ENCODE results near the gene LRP1. TPM values are rescaled to one million over a fixed set of nuclear protein-coding genes. Genes with fewer than 3 reads are reported as not detected.

The LRP1 gene
- total RNA-seq, 1 donor from 2014 or later: 118 TPM

GRCh38 chr12:57213058-57213715, 84.9 kb downstream of the LRP1 start:
- no peak overlapping the region for H3K4me3 ChIP-seq (ENCODE audit: low read length in 3 of 3)
- H3K9me3 ChIP-seq (ENCODE audit: control insufficient read depth in 3 of 3, low read length in 3 of 3): no peaks in the 10 kb centered on the region
- peak overlapping the region in 1 of 3 donors; percentile 25 for H3K9ac ChIP-seq (ENCODE audit: low read depth in 1 of 3, low read length in 3 of 3)
- H3K36me3 ChIP-seq (ENCODE audit: control insufficient read depth in 3 of 3, insufficient read depth in 3 of 3, low read length in 3 of 3): peaks cover 9 to 14% (median 10%) of the 10 kb centered on the region in 3 donors
- no peak overlapping the region for H3K27ac ChIP-seq (ENCODE audit: low read depth, low read length)
- peaks cover 31 to 41% (median 36%) of the 10 kb centered on the region in 3 donors for H3K27me3 ChIP-seq (ENCODE audit: control insufficient read depth in 3 of 3, insufficient read depth in 3 of 3, low read length in 3 of 3)
- peaks cover 24 to 43% (median 42%) of the 10 kb centered on the region in 3 donors for H3K4me1 ChIP-seq (ENCODE audit: control insufficient read depth in 3 of 3, insufficient read depth in 3 of 3, low read length in 3 of 3)

DNA sequence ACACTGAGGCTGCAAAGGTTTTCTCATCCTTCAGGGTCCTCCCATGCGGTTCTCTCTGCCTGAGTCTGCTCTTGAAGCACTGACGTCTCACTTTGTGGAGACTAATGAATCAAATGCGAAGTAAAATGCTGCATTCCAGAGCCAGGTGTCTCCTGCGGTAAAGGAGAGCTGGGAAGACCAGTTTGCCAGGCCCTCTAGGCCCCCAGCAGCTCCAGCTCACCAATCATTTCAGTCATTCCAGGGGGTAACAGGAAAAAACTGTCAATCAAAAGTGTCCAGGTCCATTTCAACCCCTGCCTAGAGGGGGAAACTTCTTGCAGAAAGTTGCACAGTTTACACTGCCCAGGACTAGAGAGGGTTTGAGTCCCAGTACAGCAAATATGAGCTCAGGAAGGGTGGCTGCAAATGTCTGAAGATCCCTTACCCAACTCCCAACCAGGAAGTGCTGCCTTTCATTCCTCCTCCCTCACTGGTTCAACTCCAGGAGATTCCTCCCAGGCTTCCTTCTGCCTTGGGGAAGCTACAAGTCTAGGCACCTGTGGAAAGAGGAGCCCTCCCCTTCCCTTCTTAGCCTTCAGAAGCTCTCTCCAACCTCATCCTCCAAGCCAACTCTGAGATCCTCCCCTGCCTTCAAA, 85.6 kb downstream of the LRP1 start:
- H3K4me3 ChIP-seq (ENCODE audit: low read length in 3 of 3): no peak overlapping the region

GRCh38 chr12:57214398-57214781, 86.1 kb downstream of the LRP1 start:
- Histone ChIP-seq H3K4me3 (ENCODE audit: low read length in 3 of 3) (no peak overlapping the region), H3K4me1 (ENCODE audit: control insufficient read depth in 3 of 3, insufficient read depth in 3 of 3, low read length in 3 of 3) (peaks cover 24 to 42% (median 41%) of the 10 kb centered on the region in 3 donors), H3K27me3 (ENCODE audit: control insufficient read depth in 3 of 3, insufficient read depth in 3 of 3, low read length in 3 of 3) (peaks cover 40 to 53% (median 48%) of the 10 kb centered on the region in 3 donors), H3K9ac (ENCODE audit: low read depth in 1 of 3, low read length in 3 of 3) (peak overlapping the region in 1 of 3 donors; percentile 9), H3K36me3 (ENCODE audit: control insufficient read depth in 3 of 3, insufficient read depth in 3 of 3, low read length in 3 of 3) (peaks cover 5 to 12% (median 6%) of the 10 kb centered on the region in 3 donors), H3K9me3 (ENCODE audit: control insufficient read depth in 3 of 3, low read length in 3 of 3) (no peaks in the 10 kb centered on the region), H3K27ac (ENCODE audit: low read depth, low read length) (no peak overlapping the region)

More for the DNA sequence above, 85.6 kb downstream of the LRP1 start:
- Histone ChIP-seq H3K4me1 (ENCODE audit: control insufficient read depth in 3 of 3, insufficient read depth in 3 of 3, low read length in 3 of 3) (peaks cover 24 to 42% (median 41%) of the 10 kb centered on the region in 3 donors), H3K36me3 (ENCODE audit: control insufficient read depth in 3 of 3, insufficient read depth in 3 of 3, low read length in 3 of 3) (peaks cover 9 to 14% (median 10%) of the 10 kb centered on the region in 3 donors), H3K27me3 (ENCODE audit: control insufficient read depth in 3 of 3, insufficient read depth in 3 of 3, low read length in 3 of 3) (peaks cover 36 to 48% (median 43%) of the 10 kb centered on the region in 3 donors), H3K27ac (ENCODE audit: low read depth, low read length) (no peak overlapping the region), H3K9me3 (ENCODE audit: control insufficient read depth in 3 of 3, low read length in 3 of 3) (no peaks in the 10 kb centered on the region), H3K9ac (ENCODE audit: low read depth in 1 of 3, low read length in 3 of 3) (peak overlapping the region in 1 of 3 donors; percentile 9)

DNA sequence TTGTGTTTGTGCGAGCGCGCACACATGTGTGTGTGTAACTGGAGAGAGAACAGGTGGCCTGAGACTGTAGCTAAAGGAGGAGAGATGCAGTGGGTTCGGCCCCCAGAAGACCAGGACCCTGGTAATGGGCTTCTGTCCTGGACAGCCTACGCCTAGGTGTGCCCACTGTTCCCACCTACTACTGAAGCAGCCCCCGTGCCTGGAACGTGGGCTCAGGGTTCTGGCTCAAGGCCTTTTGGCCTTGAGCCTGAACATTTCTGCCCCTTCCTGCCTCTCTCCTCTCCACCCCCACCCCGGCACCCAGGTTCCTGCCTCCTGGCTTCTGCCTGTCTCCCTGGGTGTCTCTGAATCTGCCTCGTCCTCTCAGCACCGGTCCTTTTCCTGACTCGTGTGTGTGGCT, 86.8 kb downstream of the LRP1 start:
- Histone ChIP-seq H3K4me1 (ENCODE audit: control insufficient read depth in 3 of 3, insufficient read depth in 3 of 3, low read length in 3 of 3) (peaks cover 24 to 42% (median 41%) of the 10 kb centered on the region in 3 donors), H3K27me3 (ENCODE audit: control insufficient read depth in 3 of 3, insufficient read depth in 3 of 3, low read length in 3 of 3) (peaks cover 46 to 59% (median 54%) of the 10 kb centered on the region in 3 donors), H3K4me3 (ENCODE audit: low read length in 3 of 3) (no peak overlapping the region), H3K9me3 (ENCODE audit: control insufficient read depth in 3 of 3, low read length in 3 of 3) (no peaks in the 10 kb centered on the region), H3K9ac (ENCODE audit: low read depth in 1 of 3, low read length in 3 of 3) (no peak overlapping the region), H3K36me3 (ENCODE audit: control insufficient read depth in 3 of 3, insufficient read depth in 3 of 3, low read length in 3 of 3) (peaks cover 2 to 5% (median 3%) of the 10 kb centered on the region in 3 donors), H3K27ac (ENCODE audit: low read depth, low read length) (no peak overlapping the region)

- no peak overlapping the region for H3K27ac ChIP-seq (ENCODE audit: low read depth, low read length)
- H3K36me3 ChIP-seq (ENCODE audit: control insufficient read depth in 3 of 3, insufficient read depth in 3 of 3, low read length in 3 of 3): peaks cover 0 to 3% (median 3%) of the 10 kb centered on the region in 3 donors
- peaks cover 48 to 62% (median 56%) of the 10 kb centered on the region in 3 donors for H3K27me3 ChIP-seq (ENCODE audit: control insufficient read depth in 3 of 3, insufficient read depth in 3 of 3, low read length in 3 of 3)
- no peaks in the 10 kb centered on the region for H3K9me3 ChIP-seq (ENCODE audit: control insufficient read depth in 3 of 3, low read length in 3 of 3)
- H3K4me3 ChIP-seq (ENCODE audit: low read length in 3 of 3): no peak overlapping the region
- no peak overlapping the region for H3K9ac ChIP-seq (ENCODE audit: low read depth in 1 of 3, low read length in 3 of 3)
- peaks cover 24 to 42% (median 41%) of the 10 kb centered on the region in 3 donors for H3K4me1 ChIP-seq (ENCODE audit: control insufficient read depth in 3 of 3, insufficient read depth in 3 of 3, low read length in 3 of 3)
These were observed 87.4 kb downstream of the LRP1 start for GRCh38 chr12:57215668-57216013.

DNA sequence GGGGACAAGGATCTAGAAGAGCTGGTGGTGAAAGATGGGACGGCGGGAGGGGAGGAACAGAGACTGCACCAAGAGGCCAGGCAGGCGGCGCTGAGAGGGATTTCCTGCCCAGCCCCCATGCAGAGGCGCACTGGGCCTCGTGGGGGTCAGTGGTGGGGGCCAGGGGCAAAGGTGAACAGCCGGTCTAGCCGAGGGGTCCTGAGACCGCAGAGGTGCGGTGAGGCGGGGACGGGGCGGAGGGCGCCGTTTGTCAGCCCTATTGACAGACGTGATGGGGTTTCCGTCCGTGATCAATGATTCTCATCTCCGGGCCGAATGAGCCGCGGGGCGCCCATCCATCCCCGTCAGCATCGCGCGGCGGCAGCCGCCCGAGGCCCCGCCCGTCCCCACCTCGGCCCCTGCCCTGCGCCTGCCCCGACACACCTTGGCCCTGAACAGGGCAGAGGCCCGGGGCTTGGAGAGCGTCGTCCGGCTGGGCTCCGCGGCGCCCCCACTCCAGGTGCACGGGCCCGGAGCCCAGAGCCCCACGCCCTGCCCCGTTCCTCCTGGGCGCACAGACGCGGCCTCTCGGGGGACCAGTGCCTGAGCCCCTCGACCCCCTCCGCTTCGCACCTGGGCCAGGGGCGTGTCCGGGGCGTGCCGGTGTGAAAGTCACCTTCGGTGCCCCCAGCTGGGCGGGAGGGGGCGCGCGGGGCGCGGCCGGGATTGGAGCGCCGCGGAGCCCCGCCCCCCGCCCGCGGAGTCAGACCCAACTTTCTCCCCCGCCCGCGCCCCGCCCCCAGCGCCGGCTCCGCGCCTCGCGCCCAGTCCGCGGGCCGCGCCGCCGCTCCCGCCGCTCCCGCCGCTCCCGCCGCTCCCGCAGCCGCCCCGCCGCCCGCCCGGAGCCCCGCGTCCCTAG, 88.0 kb downstream of the LRP1 start, which contains the start of gene NXPH4:
Gene NXPH4 (plus strand): TSS at position 781 of the 898 bp plus-strand sequence. CDS start 176 bp downstream, outside the sequence.
- H3K36me3 ChIP-seq (ENCODE audit: control insufficient read depth in 3 of 3, insufficient read depth in 3 of 3, low read length in 3 of 3): peaks cover 0 to 3% (median 0%) of the 10 kb centered on the region in 3 donors
- peaks cover 24 to 42% (median 41%) of the 10 kb centered on the region in 3 donors for H3K4me1 ChIP-seq (ENCODE audit: control insufficient read depth in 3 of 3, insufficient read depth in 3 of 3, low read length in 3 of 3)
- no peaks in the 10 kb centered on the region for H3K9me3 ChIP-seq (ENCODE audit: control insufficient read depth in 3 of 3, low read length in 3 of 3)
- H3K27ac ChIP-seq (ENCODE audit: low read depth, low read length): no peak within 1 kb of the TSS
- peak within 1 kb of the TSS in 2 of 3 donors; percentile 57 to 65 for H3K4me3 ChIP-seq (ENCODE audit: low read length in 3 of 3)
- H3K27me3 ChIP-seq (ENCODE audit: control insufficient read depth in 3 of 3, insufficient read depth in 3 of 3, low read length in 3 of 3): peaks cover 55 to 68% (median 63%) of the 10 kb centered on the region in 3 donors
- peak within 1 kb of the TSS in 1 of 3 donors; percentile 50 for H3K9ac ChIP-seq (ENCODE audit: low read depth in 1 of 3, low read length in 3 of 3)

- H3K9ac ChIP-seq (ENCODE audit: low read depth in 1 of 3, low read length in 3 of 3): peak overlapping the region in 1 of 3 donors; percentile 50
- peak overlapping the region in 2 of 3 donors; percentile 57 to 65 for H3K4me3 ChIP-seq (ENCODE audit: low read length in 3 of 3)
- no peaks in the 10 kb centered on the region for H3K36me3 ChIP-seq (ENCODE audit: control insufficient read depth in 3 of 3, insufficient read depth in 3 of 3, low read length in 3 of 3)
- no peak overlapping the region for H3K27ac ChIP-seq (ENCODE audit: low read depth, low read length)
- peaks cover 24 to 42% (median 41%) of the 10 kb centered on the region in 3 donors for H3K4me1 ChIP-seq (ENCODE audit: control insufficient read depth in 3 of 3, insufficient read depth in 3 of 3, low read length in 3 of 3)
- no peaks in the 10 kb centered on the region for H3K9me3 ChIP-seq (ENCODE audit: control insufficient read depth in 3 of 3, low read length in 3 of 3)
- peaks cover 63 to 77% (median 72%) of the 10 kb centered on the region in 3 donors for H3K27me3 ChIP-seq (ENCODE audit: control insufficient read depth in 3 of 3, insufficient read depth in 3 of 3, low read length in 3 of 3)
These were observed 88.9 kb downstream of the LRP1 start for GRCh38 chr12:57216921-57217879.

GRCh38 chr12:57218030-57218853, 90.0 kb downstream of the LRP1 start:
- Histone ChIP-seq H3K36me3 (ENCODE audit: control insufficient read depth in 3 of 3, insufficient read depth in 3 of 3, low read length in 3 of 3) (no peaks in the 10 kb centered on the region), H3K9me3 (ENCODE audit: control insufficient read depth in 3 of 3, low read length in 3 of 3) (no peaks in the 10 kb centered on the region), H3K9ac (ENCODE audit: low read depth in 1 of 3, low read length in 3 of 3) (no peak overlapping the region), H3K27me3 (ENCODE audit: control insufficient read depth in 3 of 3, insufficient read depth in 3 of 3, low read length in 3 of 3) (peaks cover 71 to 87% (median 82%) of the 10 kb centered on the region in 3 donors), H3K27ac (ENCODE audit: low read depth, low read length) (no peak overlapping the region), H3K4me1 (ENCODE audit: control insufficient read depth in 3 of 3, insufficient read depth in 3 of 3, low read length in 3 of 3) (peaks cover 24 to 43% (median 36%) of the 10 kb centered on the region in 3 donors), H3K4me3 (ENCODE audit: low read length in 3 of 3) (no peak overlapping the region)

Measured in skeletal muscle tissue (tissue), 4 donors.